ENCODE data around the gene UAP1L1. TPM values are rescaled to one million over a fixed set of nuclear protein-coding genes. Genes with fewer than 3 reads are reported as not detected.
"Not testable (repeated sequence)": the region's sequence is repeated elsewhere in the genome, so short reads cannot be mapped to it uniquely, and the experiment has no call there.

The UAP1L1 gene
- total RNA-seq, 1 donor from 2014 or later = 2.9 TPM

DNA sequence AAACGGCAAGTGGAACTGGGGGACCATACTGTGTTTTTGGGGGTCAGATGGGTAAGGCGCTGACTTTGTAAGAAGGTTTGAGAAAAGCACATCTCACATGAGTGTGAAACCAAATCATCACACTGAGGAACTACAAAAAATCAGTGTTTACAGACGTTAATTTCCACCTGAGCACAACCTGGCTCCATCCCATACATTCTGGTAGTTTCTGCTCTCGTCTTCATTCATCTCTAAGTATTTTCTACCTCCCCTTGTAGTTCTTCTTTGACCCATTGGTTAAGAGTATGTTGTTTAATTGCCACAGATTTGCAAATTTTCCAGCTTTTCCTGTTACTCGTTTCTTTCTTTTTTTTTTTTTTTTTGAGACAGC is 46.1 kb downstream of the UAP1L1 start:
- no peaks in the 10 kb centered on the region for H3K9me3 Mint-ChIP-seq
- H3K27ac Mint-ChIP-seq (ENCODE audit: unreplicated experiment) = no peak overlapping the region
- peaks cover 18% of the 10 kb centered on the region for H3K4me1 Mint-ChIP-seq
- H3K27me3 Mint-ChIP-seq (ENCODE audit: low read depth) = no peaks in the 10 kb centered on the region
- no peaks in the 10 kb centered on the region for H3K36me3 Mint-ChIP-seq (ENCODE audit: low read depth)
- TF ChIP-seq, protein P1, sequence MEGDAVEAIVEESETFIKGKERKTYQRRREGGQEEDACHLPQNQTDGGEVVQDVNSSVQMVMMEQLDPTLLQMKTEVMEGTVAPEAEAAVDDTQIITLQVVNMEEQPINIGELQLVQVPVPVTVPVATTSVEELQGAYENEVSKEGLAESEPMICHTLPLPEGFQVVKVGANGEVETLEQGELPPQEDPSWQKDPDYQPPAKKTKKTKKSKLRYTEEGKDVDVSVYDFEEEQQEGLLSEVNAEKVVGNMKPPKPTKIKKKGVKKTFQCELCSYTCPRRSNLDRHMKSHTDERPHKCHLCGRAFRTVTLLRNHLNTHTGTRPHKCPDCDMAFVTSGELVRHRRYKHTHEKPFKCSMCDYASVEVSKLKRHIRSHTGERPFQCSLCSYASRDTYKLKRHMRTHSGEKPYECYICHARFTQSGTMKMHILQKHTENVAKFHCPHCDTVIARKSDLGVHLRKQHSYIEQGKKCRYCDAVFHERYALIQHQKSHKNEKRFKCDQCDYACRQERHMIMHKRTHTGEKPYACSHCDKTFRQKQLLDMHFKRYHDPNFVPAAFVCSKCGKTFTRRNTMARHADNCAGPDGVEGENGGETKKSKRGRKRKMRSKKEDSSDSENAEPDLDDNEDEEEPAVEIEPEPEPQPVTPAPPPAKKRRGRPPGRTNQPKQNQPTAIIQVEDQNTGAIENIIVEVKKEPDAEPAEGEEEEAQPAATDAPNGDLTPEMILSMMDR (conservative IDR thresholded peaks at IDR 0.05) = no peak
- no peak for DNase-seq (ENCODE audit: low read depth, low spot score)
- H3K4me3 Mint-ChIP-seq = no peak overlapping the region

DNA sequence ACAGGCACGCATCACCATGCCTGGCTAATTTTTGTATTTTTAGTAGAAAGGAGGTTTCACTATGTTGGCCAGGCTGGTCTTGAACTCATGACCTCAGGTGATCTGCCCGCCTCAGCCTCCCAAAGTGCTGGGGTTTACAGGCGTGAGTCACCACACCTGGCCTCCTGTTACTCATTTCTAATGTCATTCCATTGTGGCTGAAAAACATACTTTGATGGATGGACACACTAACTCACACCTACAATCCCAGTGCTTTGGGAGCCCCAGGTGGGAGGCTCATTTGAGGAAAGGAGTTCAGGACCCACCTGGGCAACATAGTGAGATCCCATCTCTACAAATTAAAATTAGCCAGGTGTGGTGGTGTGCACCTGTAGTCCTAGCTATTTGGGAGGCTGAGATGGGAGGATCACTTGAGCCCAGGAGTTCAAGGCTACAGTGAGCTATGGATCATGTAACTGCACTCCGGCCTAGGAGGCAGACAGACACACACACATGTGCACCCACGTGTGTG is 46.7 kb downstream of the UAP1L1 start:
- H3K9me3 Mint-ChIP-seq; H3K36me3 Mint-ChIP-seq (ENCODE audit: low read depth); H3K4me3 Mint-ChIP-seq; H3K27ac Mint-ChIP-seq (ENCODE audit: unreplicated experiment); H3K27me3 Mint-ChIP-seq (ENCODE audit: low read depth); DNase-seq (ENCODE audit: low read depth, low spot score): not testable (repeated sequence)
- H3K4me1 Mint-ChIP-seq = peaks cover 23% of the 10 kb centered on the region

DNA sequence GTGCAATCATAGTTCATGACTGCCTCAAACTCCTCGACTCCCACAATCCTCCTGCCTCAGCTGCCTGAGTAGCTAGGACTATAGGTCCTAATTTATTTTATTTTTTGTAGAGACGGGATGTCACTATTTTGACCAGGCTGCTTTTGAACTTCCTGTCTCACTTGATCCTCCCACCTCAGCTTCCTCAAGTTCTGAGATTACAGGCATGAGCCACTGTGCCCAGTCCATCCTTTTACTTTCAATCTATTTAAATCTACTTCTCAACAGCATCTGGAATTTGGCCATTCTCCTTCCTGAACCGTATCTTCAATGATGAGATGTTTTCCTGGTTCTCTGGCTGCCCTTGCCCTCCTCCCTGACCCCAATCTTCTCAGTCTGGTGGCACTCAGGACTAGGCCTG is 49.5 kb downstream of the UAP1L1 start:
- H3K9me3 Mint-ChIP-seq = no peaks in the 10 kb centered on the region
- H3K27me3 Mint-ChIP-seq (ENCODE audit: low read depth) = peaks cover 8% of the 10 kb centered on the region
- TF ChIP-seq, protein P1 (conservative IDR thresholded peaks at IDR 0.05) = no peak
- peak overlapping the region; percentile 89 for H3K4me3 Mint-ChIP-seq
- H3K36me3 Mint-ChIP-seq (ENCODE audit: low read depth) = no peaks in the 10 kb centered on the region
- DNase-seq (ENCODE audit: low read depth, low spot score) = no peak
- H3K27ac Mint-ChIP-seq (ENCODE audit: unreplicated experiment) = peak overlapping the region; percentile 95
- H3K4me1 Mint-ChIP-seq = peaks cover 24% of the 10 kb centered on the region

DNA sequence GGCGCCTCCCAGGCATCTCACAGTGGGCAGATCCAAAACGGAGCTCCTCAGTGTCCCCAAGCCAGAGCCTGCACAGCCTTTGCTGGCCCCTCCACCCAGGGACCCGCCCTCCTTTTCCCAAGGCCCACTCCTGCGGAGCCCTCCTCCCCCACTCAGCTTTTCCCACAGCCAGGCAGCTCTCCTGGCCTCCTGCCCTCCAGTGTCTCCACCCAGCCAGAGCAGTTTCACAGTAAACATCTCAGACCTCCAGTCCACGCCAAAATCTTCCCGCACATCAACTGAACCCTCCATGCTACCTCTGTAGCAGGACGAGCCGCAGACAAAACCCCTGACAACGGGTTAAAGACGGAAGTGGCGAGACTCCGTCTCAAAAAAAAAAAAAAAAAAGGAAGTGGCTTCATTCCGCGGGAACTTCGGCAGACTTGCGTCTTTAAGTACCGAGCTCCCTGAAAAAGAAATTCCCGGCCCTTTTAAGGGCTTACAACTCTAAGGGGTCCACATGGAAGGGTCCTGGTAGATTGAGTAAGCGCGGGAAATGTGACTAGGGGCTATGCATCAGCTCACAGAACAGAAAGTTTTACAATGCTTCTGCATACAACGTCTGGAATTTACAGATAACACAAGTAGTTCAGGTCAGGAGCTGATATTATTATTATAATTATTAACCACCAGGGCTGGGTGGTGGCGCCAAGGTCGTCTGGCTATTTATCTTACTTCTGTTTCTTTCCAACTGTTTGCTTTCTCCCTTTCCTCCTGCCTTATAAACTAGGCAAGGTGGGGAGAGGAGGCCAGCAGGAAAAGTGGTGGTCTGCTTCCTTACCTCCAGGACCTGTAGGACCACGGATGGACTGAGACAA is 50.2 kb downstream of the UAP1L1 start:
- H3K27ac Mint-ChIP-seq (ENCODE audit: unreplicated experiment) = peak overlapping the region; percentile 95
- peaks cover 10% of the 10 kb centered on the region for H3K27me3 Mint-ChIP-seq (ENCODE audit: low read depth)
- H3K36me3 Mint-ChIP-seq (ENCODE audit: low read depth) = no peaks in the 10 kb centered on the region
- TF ChIP-seq, protein P1 (conservative IDR thresholded peaks at IDR 0.05) = no peak
- H3K4me1 Mint-ChIP-seq = peaks cover 24% of the 10 kb centered on the region
- DNase-seq (ENCODE audit: low read depth, low spot score) = no peak
- peak overlapping the region; percentile 89 for H3K4me3 Mint-ChIP-seq
- H3K9me3 Mint-ChIP-seq = no peaks in the 10 kb centered on the region

DNA sequence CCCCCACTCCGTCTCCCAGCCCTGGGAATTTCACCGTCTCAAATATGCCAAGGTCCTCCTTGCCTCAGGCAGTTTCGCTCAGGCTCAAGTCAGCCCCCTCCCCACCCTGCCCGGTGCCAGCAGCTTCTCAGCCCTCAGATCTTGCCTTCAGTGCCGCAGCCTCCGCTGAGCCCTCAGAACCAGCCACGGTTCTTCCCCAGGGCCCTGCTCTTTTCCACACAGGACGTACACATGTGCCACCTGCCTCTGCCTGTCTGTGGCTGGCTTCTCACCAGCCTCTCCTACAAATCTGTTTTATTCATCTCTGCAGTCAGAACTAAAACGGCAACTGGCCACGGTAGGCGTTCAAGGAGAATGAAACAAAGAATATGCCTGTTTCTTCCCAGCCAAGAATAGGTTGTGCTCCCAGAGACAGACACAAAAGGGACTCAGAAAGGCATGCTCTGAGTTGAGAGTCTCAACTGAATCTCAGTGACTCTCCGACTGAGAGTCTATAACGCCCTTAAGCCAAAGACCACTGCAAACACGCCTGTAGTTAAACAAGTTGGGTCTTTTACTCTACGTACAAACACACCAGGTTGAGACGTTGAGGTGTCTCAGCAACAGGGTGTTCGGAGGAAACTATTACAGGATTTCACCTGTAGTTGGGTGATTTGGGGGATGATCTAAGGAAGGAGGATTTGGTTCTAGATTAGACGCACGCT is 51.0 kb downstream of the UAP1L1 start:
- peaks cover 17% of the 10 kb centered on the region for H3K27me3 Mint-ChIP-seq (ENCODE audit: low read depth)
- H3K27ac Mint-ChIP-seq (ENCODE audit: unreplicated experiment) = peak overlapping the region; percentile 28
- no peaks in the 10 kb centered on the region for H3K36me3 Mint-ChIP-seq (ENCODE audit: low read depth)
- TF ChIP-seq, protein P1 (conservative IDR thresholded peaks at IDR 0.05) = no peak
- no peaks in the 10 kb centered on the region for H3K9me3 Mint-ChIP-seq
- DNase-seq (ENCODE audit: low read depth, low spot score) = no peak
- peak overlapping the region; percentile 89 for H3K4me3 Mint-ChIP-seq
- peaks cover 24% of the 10 kb centered on the region for H3K4me1 Mint-ChIP-seq
